Stimulated activated CD4-positive, alpha-beta T cell treated with anti-CD3 and anti-CD28 coated beads, Interleukin-1b, Interleukin-23, amount 100 ng/mL, for 48 hours (primary cell): Measurements from ENCODE around the gene BASP1.
"Not testable (repeated sequence)": the region's sequence is repeated elsewhere in the genome, so short reads cannot be mapped to it uniquely, and the experiment has no call there.

Source experiments
- DNase-seq: peaks from one replicate; pipeline ENCODE4 v3.0.0-alpha.2; 2020

BASP1 gene

GRCh38 chr5:17217493-17218352 lies at the start of gene BASP1:
BASP1 (plus strand) TSS chr5:17217631; CDS start chr5:17275217, 57,586 bp downstream.
- peak; percentile 10 for DNase-seq

- no peak for DNase-seq
These were observed 47.9 kb upstream of the BASP1 start for GRCh38 chr5:17169507-17169906.

- no peak for DNase-seq
These were observed 44.6 kb upstream of the BASP1 start for GRCh38 chr5:17172791-17173190.

- no peak for DNase-seq
These were observed 42.5 kb upstream of the BASP1 start for GRCh38 chr5:17174965-17175364.

GRCh38 chr5:17177501-17178372 lies 39.7 kb upstream of the BASP1 start:
- no peak for DNase-seq

- no peak for DNase-seq
These were observed 39.1 kb upstream of the BASP1 start for GRCh38 chr5:17178373-17178675.

GRCh38 chr5:17180330-17180843 lies 37.0 kb upstream of the BASP1 start:
- DNase-seq, result no peak

- DNase-seq, result peak; percentile 61
These were observed 36.3 kb upstream of the BASP1 start for GRCh38 chr5:17180864-17181723.

GRCh38 chr5:17182494-17182893 lies 34.9 kb upstream of the BASP1 start:
- DNase-seq, result peak; percentile 24

GRCh38 chr5:17182981-17183380 lies 34.5 kb upstream of the BASP1 start:
- no peak for DNase-seq

- DNase-seq, result no peak
These were observed 33.6 kb upstream of the BASP1 start for GRCh38 chr5:17183831-17184230.

- DNase-seq, result no peak
These were observed 32.8 kb upstream of the BASP1 start for GRCh38 chr5:17184588-17184987.

GRCh38 chr5:17185349-17185748 lies 32.1 kb upstream of the BASP1 start:
- DNase-seq, result no peak

- no peak for DNase-seq
These were observed 31.7 kb upstream of the BASP1 start for GRCh38 chr5:17185773-17186172.

GRCh38 chr5:17186256-17186655 lies 31.2 kb upstream of the BASP1 start:
- DNase-seq, result no peak

- no peak for DNase-seq
These were observed 30.2 kb upstream of the BASP1 start for GRCh38 chr5:17187011-17187785.

- no peak for DNase-seq
These were observed 29.7 kb upstream of the BASP1 start for GRCh38 chr5:17187786-17188170.

GRCh38 chr5:17189381-17190036 lies 27.9 kb upstream of the BASP1 start:
- peak; percentile 61 for DNase-seq

- no peak for DNase-seq
These were observed 27.1 kb upstream of the BASP1 start for GRCh38 chr5:17190242-17190778.

- no peak for DNase-seq
These were observed 26.5 kb upstream of the BASP1 start for GRCh38 chr5:17190799-17191391.

GRCh38 chr5:17191574-17191973 lies 25.9 kb upstream of the BASP1 start:
- not testable (repeated sequence) for DNase-seq
